Right kidney (tissue), 1 donor: ENCODE measurements around the gene LMF2.

ENCODE experiments used
- DNase-seq: peaks from one replicate; pipeline ENCODE4 v3.0.0-alpha.2; 2016

The LMF2 gene

DNA sequence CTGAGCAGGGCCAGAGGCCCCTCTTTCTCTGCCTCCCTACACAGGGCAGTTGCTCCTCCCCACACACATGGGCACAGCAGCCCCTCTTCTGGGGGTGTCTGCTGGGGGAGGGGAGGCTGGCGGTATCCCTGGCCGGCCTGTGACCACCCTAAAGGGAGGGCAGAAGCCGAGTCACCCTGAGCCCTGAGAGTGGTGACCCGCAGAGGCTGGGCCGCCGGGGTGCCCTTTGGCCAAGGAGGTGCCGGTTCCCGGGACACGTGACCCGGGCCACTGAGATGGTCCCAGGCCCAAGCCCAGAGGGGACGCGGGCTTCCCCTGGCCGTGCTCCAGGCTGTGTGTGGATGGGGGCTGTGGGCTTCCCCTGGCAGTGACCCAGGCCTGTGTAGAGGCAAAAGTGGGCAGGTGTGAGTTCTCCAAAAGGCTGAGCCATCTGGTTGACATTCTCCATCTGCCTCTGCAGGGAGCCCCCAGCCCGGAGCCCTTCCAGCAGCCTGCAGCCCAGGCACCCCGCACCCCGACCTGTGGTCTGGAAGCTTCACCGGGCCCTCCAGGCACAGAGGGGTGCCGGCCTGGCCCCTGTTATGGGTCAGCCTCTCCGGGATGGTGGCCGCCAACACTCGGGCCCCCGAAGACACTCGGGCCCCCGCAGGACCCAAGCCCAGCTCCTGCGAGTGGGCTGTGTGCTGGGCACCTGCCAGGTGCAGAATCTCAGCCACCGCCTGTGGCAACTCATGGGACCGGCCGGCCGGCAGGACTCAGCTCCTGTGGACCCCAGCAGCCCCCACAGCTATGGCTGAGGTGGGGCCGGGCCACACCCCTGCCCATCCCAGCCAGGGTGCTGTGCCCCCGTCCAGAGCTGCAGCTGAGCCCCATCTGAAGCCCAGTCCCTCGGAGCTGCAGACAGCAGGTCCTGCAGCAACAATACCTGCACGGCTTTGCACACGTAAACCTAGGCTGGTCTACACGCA, 25.1 kb downstream of the LMF2 start:
- no peak for DNase-seq

DNA sequence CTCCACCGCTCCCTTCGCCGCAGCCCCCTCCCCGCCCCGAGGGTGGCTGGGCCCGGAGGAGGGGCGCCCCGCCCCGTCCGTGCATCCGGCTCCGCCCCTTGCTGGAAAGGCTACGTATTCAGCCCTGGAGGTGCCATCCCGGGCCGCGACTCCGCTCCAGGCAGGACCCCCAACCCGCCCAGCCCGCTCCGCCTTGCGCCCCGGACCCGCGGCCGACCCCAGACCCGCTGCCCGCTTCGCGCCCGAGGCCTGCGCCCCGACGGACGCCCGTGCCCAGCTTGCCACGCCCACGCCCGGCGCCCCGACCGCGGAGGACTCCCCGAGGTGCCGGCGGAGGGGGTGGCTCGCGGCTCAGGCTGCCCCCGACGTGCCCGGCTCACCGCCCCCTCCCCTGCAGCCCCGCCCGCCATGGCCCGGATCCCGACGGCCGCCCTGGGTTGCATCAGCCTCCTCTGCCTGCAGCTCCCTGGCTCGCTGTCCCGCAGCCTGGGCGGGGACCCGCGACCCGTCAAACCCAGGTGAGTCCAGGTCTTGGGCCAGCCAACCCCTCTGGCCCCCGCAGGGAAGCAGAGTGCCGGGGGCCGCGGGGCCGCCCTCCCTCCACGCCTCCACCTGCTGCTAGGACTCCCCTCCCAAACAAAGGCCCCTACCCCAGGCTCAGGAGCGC, 25.9 kb downstream of the LMF2 start, which contains the start of gene ADM2:
TSS of gene ADM2 (plus strand) at position 104 of the 667 bp plus-strand sequence. CDS start at position 409, 305 bp downstream.
- DNase-seq = no peak

GRCh38 chr22:50481045-50481439, 26.5 kb downstream of the LMF2 start:
- DNase-seq = peak; percentile 41

- no peak for DNase-seq
Observed at GRCh38 chr22:50479721-50480120, 27.8 kb downstream of the LMF2 start.

GRCh38 chr22:50477923-50478322, 29.6 kb downstream of the LMF2 start:
- DNase-seq = no peak

- no peak for DNase-seq
Observed at GRCh38 chr22:50476868-50477267, 30.6 kb downstream of the LMF2 start.

- no peak for DNase-seq
Observed at GRCh38 chr22:50475652-50476002, 31.9 kb downstream of the LMF2 start.

DNA sequence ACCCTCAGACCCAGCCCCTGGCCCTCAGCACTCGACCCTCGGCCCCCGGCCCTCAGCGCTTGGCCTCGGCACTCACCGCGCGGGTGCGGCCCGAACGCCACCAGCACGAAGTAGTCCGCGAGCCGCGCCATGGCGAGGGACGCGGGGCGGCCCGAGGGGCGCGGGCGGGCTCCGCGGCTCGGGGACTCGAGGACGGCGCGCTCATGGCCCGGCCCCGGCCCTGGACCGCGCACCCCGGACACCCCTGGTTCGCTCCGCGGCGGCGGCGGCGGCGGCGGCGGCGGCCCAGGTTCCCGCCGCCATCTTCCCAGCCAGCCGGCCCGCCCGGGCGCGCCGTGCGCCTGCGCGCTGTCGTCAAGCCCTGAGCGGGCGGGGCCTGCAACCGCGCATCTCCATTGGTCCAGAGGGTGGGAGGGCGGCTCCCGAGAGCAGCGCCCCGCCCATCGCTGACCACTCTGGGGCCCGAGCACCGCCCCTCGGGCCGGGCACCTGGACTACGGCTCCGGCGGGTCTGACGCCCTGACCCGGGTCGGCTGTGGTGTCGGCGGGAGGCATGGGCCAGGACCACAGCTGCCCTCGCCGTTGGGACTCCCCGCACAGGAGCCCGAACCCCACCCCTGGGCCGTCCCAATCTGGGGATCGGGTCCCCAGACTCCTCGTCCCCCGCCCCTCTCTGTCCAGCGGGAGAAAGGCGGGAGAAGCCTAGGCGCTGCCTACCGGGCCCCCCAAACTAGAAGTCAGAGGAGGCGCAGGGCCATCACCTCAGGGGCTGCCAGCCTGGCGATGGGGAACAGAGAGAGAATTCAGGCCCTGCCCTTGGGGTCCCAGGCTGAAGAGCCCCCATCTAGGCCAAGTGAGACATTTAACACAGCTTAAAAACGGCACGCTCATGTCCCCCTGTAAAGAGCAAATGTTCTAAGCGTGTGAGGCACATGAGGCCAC, 32.5 kb downstream of the LMF2 start, which contains the start of gene SBF1:
TSS of gene SBF1 (minus strand) at position 326 of the 942 bp plus-strand sequence. CDS start at position 131, 195 bp downstream.
- peak; percentile 92 for DNase-seq

- DNase-seq = peak; percentile 65
Observed at GRCh38 chr22:50473855-50474671, 33.4 kb downstream of the LMF2 start.

DNA sequence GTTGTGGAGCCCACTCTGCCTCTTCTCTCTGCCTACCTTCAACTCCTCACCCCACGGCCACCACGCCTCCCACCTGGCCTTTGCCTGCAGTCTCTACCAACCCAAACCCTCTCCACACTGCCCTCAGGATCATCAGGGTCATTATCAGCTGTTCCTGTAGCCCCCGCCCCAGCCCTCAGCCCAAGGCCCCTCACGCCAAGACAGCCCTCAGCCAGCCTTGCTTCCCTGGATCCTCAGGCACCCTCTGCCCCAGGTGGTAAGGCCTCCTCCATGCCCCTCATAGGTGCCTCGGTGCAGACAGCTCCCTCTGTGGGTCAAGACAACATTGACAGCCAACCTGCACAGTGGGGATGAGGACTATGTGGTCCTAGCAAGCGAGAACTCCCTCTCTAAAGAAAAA, 34.4 kb downstream of the LMF2 start:
- DNase-seq = no peak

DNA sequence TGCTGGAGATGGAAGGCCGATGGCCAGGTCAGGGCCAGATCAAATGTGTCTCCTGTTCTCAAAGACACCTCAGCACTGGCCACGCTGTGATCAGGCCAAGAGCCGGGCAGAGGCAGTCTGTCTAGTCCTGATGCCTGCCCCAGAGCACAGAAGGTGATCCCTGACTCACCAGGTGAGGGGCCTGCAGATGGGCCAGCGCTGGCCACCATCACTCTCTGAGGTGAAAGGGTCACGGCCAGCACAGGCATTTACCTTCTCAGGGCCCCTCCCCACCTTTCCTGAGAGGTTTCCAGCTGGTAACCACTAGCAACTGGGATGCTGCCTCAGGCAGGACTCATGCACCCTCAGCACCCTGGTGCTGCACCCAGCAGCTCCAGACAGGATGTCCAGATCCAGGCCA, 35.5 kb downstream of the LMF2 start:
- no peak for DNase-seq

- no peak for DNase-seq
Observed at GRCh38 chr22:50471197-50471847, 36.2 kb downstream of the LMF2 start.

DNA sequence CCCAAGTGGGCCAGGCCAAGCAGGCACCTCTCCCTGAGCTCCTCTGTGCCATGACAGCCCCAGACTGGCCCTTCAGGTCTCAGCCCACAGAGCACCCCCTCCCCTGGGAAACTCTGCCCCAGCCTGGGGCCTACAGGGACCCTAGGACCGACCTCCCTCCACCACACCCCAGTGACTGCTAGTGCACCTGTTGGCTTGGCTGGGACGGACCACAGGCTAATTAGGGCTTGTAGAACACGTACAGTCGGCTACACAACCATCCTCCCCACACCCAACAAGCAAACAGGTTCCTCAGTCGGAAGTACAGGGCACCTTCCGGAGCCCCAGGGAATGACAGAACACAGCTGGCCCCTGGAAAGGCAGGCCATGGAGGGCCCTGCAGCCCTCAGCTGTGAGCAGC, 37.0 kb downstream of the LMF2 start:
- DNase-seq = no peak

- DNase-seq = no peak
Observed at GRCh38 chr22:50469377-50470305, 37.9 kb downstream of the LMF2 start.

DNA sequence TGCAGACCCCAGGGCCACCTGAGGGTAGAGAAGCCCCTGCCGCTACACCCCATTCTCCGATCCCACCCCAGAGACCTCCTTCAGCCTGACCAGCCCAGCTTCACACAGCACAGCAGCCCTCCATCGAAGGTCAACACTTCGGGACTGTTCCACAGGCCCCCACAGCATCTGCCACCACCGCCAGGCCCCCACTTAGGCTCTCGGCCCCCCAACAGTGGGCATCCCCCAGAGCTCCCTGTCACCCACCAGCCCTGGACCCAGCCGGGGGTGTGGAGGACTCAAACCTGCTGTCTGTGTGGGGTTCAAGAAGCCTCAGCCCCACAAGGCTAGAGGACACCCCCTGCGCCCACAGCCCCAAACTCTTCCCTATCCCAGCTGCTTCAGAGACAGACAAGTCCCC, 38.9 kb downstream of the LMF2 start:
- no peak for DNase-seq

GRCh38 chr22:50467773-50468440, 39.6 kb downstream of the LMF2 start:
- DNase-seq = no peak

DNA sequence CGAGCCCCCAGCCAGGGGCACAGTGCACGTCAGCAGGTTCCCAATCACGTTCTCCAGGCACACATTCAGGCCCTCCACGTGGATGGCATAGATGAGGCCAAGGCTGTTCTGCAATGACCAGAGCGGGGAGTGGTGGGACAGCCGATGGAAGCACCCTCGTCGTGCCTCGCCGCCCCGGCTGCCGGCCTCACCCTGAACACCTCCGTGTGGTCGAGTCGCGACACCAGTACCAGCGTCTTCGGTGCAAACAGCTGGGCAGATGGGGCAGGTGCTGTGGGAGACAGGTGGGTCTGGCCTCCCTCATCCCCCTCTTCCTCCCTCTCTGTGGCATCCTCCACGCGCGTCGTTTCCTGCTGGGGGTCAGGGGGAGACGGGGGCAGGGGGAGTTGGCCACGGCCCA, 40.2 kb downstream of the LMF2 start:
- no peak for DNase-seq

- no peak for DNase-seq
Observed at GRCh38 chr22:50465066-50465930, 42.2 kb downstream of the LMF2 start.
